Endothelial cell of umbilical vein (primary cell): ENCODE results near the gene SLC35E4. TPM values are rescaled to one million over a fixed set of nuclear protein-coding genes. Genes with fewer than 3 reads are reported as not detected.

ENCODE experiments used
- BruUV-seq: library from RNA; stranded (reverse); fragments of 400-500 nt; replicated peaks from 2 replicates; lab custom pipeline; 2021; lab: Mats Ljungman, UMichigan
- CTCF ChIA-PET: fragments of 300-600, 350-600 bp; sonication (Branson Sonifier 250); formaldehyde crosslinking; loops from one replicate; lab custom pipeline; 2021; ENCODE audit warnings: antibody characterized with exemption, inconsistent platforms; lab: Charles Lee
- POLR2A ChIA-PET: fragments of 300-600, 350-600 bp; sonication (Branson Sonifier 250); formaldehyde crosslinking; loops from one replicate; lab custom pipeline; 2021; ENCODE audit warnings: antibody characterized with exemption, inconsistent platforms; lab: Charles Lee
- DNase-seq: peaks from one replicate; pipeline ENCODE4 v3.0.0-alpha.2; 2011; ENCODE audit warnings: low read depth, low spot score
- FAIRE-seq: peaks from 2 replicates; lab custom pipeline; 2011; peaks lifted over from hg19 to GRCh38; lab: Jason Lieb, UNC
- H2AFZ ChIP-seq: 2 replicates; pipeline ENCODE4 v1.6.0; 2012; ENCODE audit warnings: low read depth, low read length, control low read depth, inconsistent platforms
- H3K27ac ChIP-seq: 2 replicates; pipeline ENCODE4 v1.5.1; 2011; ENCODE audit warnings: low read depth, mild to moderate bottlenecking, control low read depth, low read length, moderate library complexity; ENCODE audit not compliant: insufficient read depth
- H3K27me3 ChIP-seq, 2 experiments: 2 replicates each; pipeline versions ENCODE4 v1.6.0 to v1.6.1; 2011; ENCODE audit warnings: low read length in 2 of 2, mixed read lengths in 1 of 2; ENCODE audit not compliant: control insufficient read depth in 2 of 2, insufficient read depth in 2 of 2
- H3K36me3 ChIP-seq, 2 experiments: 2 replicates in 1 of 2; 3 replicates in 1 of 2; pipeline ENCODE4 v1.5.1; 2011; ENCODE audit warnings: low read length in 2 of 2, mild to moderate bottlenecking in 1 of 2, moderate library complexity in 1 of 2; ENCODE audit not compliant: control insufficient read depth in 2 of 2, insufficient read depth in 2 of 2; ENCODE audit errors: extremely low read depth in 1 of 2
- H3K4me1 ChIP-seq: 3 replicates; pipeline ENCODE4 v1.5.1; 2011; ENCODE audit warnings: mild to moderate bottlenecking, low read length; ENCODE audit not compliant: control insufficient read depth, insufficient read depth; ENCODE audit errors: extremely low read depth
- H3K4me2 ChIP-seq: 2 replicates; pipeline ENCODE4 v1.6.1; 2011; ENCODE audit warnings: low read length, control low read depth, mixed read lengths; ENCODE audit not compliant: insufficient read depth
- H3K4me3 ChIP-seq, 3 experiments: fragments of 200-600 bp in 1 of 3; sonication (generic), shearing (Covaris generic) in 1 of 3; replicated peaks in 1 of 3; 2 replicates each; pipeline ENCODE4 v1.5.1; 2011 to 2016; ENCODE audit warnings: control low read depth in 3 of 3, low read length in 3 of 3, mild to moderate bottlenecking in 2 of 3, inconsistent platforms in 1 of 3, low read depth in 1 of 3, moderate library complexity in 1 of 3; ENCODE audit not compliant: insufficient read depth in 1 of 3
- H3K79me2 ChIP-seq: 2 replicates; pipeline ENCODE4 v1.6.0; 2012; ENCODE audit warnings: low read length, inconsistent platforms; ENCODE audit not compliant: control insufficient read depth, insufficient read depth
- H3K9ac ChIP-seq: replicated peaks from 2 replicates; pipeline ENCODE3; 2011; ENCODE audit warnings: low read length, control low read depth; ENCODE audit not compliant: insufficient read depth; ENCODE audit errors: extremely low read depth
- H3K9me1 ChIP-seq: replicated peaks from 3 replicates; pipeline ENCODE4 v1.6.0; 2011; ENCODE audit warnings: mild to moderate bottlenecking, low read length; ENCODE audit not compliant: control insufficient read depth, insufficient read depth; ENCODE audit errors: extremely low read depth
- H3K9me3 ChIP-seq: replicated peaks from 2 replicates; pipeline ENCODE4 v1.5.1; 2012; ENCODE audit warnings: low read length, inconsistent platforms; ENCODE audit not compliant: control insufficient read depth, insufficient read depth
- H4K20me1 ChIP-seq: replicated peaks from 2 replicates; pipeline ENCODE3; 2011; ENCODE audit warnings: mild to moderate bottlenecking, low read length; ENCODE audit not compliant: control insufficient read depth, insufficient read depth; ENCODE audit errors: extremely low read depth
- CTCF ChIP-seq, 2 donors: IDR thresholded peaks; 1 replicate in 1 of 2; 2 replicates in 1 of 2; pipeline ENCODE4 v1.5.1; 2011; ENCODE audit warnings: low read length in 2 of 2, mild to moderate bottlenecking in 2 of 2, moderate library complexity in 2 of 2, control low read depth in 1 of 2, inconsistent platforms in 1 of 2, low read depth in 1 of 2; ENCODE audit not compliant: insufficient read depth in 1 of 2; ENCODE audit errors: extremely low read depth in 1 of 2
- EZH2 ChIP-seq: IDR thresholded peaks from 2 replicates; pipeline ENCODE4 v1.6.1; 2012; ENCODE audit warnings: borderline replicate concordance, low read depth, mild to moderate bottlenecking, moderate library complexity, low read length, inconsistent platforms; ENCODE audit not compliant: severe bottlenecking
- FOS ChIP-seq: IDR thresholded peaks from 2 replicates; pipeline ENCODE4 v1.6.1; 2011; ENCODE audit warnings: mild to moderate bottlenecking, low read length, moderate library complexity, borderline replicate concordance; ENCODE audit not compliant: insufficient read depth
- GATA2 ChIP-seq: IDR thresholded peaks from 2 replicates; pipeline ENCODE4 v1.7.0; 2011; ENCODE audit warnings: low read depth, mild to moderate bottlenecking, moderate library complexity, mixed read lengths, low read length; ENCODE audit not compliant: insufficient read length, insufficient read depth
- JUN ChIP-seq: IDR thresholded peaks from 2 replicates; pipeline ENCODE4 v1.6.1; 2011; ENCODE audit warnings: borderline replicate concordance, low read depth; ENCODE audit not compliant: insufficient read length, insufficient read depth
- MYC ChIP-seq: IDR thresholded peaks from one replicate; pipeline ENCODE4 v1.6.1; 2011; ENCODE audit warnings: mild to moderate bottlenecking, low read depth, low read length
- POLR2A ChIP-seq: IDR thresholded peaks from 2 replicates; pipeline ENCODE4 v1.6.1; 2012; ENCODE audit warnings: low read depth, mild to moderate bottlenecking, control low read depth, low read length
- POLR2AphosphoS5 ChIP-seq: IDR thresholded peaks from 2 replicates; pipeline ENCODE4 v1.6.1; 2012; ENCODE audit warnings: low read depth, mild to moderate bottlenecking, control low read depth, low read length, moderate library complexity; ENCODE audit not compliant: insufficient read depth
- dilution Hi-C: fragments of 300-500 bp; cut with MboI; formaldehyde crosslinking; loops from one replicate; pipeline ENCODE4 v1.15.0; 2019; ENCODE audit warnings: low sequenced_read_pairs; ENCODE audit not compliant: extremely low pct_ligation_motif_present
- intact Hi-C: fragments of 100-400 bp; cut with micrococcal nuclease; formaldehyde crosslinking; loops from one replicate; pipeline ENCODE4 v1.10.0; 2022
- polyA plus RNA-seq, 4 experiments: library from polyadenylated mRNA; depleted of rRNA in 3 of 4; stranded (reverse) in 3 of 4; unstranded in 1 of 4; fragments of >200 nt; gene quantifications; 2 replicates each; pipeline versions ENCODE4 v1.2.1 to v1.2.3, GENCODE V29; 2011 to 2012; ENCODE audit warnings: missing spikeins in 1 of 4
- total RNA-seq: library from RNA; stranded (reverse); gene quantifications from 2 replicates; pipeline ENCODE4 v1.2.3, GENCODE V29; 2021
- TF ChIP-seq, protein P1 (sequence below): IDR thresholded peaks from 2 replicates; pipeline ENCODE4 v1.6.1; 2011; ENCODE audit not compliant: insufficient read depth, insufficient read length

Gene SLC35E4
- total and polyA plus RNA-seq, 2 donors (not counting 3 experiments of a cell fraction or from before 2014, with no cell fraction given): 10.7 to 15.3 TPM

GRCh38 chr22:30685178-30685577 is 49.6 kb downstream of the SLC35E4 start:
- FAIRE-seq: no peak
- no peak overlapping the region for H3K9ac ChIP-seq
- intact Hi-C loops: no loop called here
- ChIA-PET POLR2A (no interaction called here), CTCF (interaction anchor here (1.7 kb wide), 2 partner anchors 30 to 70 kb away, joined by 3 to 5 read pairs; no protein-coding TSS in a partner anchor)
- H3K27ac ChIP-seq: no peak overlapping the region
- DNase-seq: no peak
- H4K20me1 ChIP-seq: no peaks in the 10 kb centered on the region
- dilution Hi-C loops: no loop called here
- no peaks in the 10 kb centered on the region for H3K36me3 ChIP-seq
- H3K4me2 ChIP-seq: no peak overlapping the region
- no TSS peak for BruUV-seq
- no peaks in the 10 kb centered on the region for H3K27me3 ChIP-seq
- H3K4me3 ChIP-seq: no peak overlapping the region
- H3K79me2 ChIP-seq: no peaks in the 10 kb centered on the region
- no peak overlapping the region for H2AFZ ChIP-seq
- H3K4me1 ChIP-seq: no peaks in the 10 kb centered on the region
- no peaks in the 10 kb centered on the region for H3K9me1 ChIP-seq
- no peaks in the 10 kb centered on the region for H3K9me3 ChIP-seq
- TF ChIP-seq CTCF (IDR thresholded peaks at IDR 0.05; ENCODE audit: extremely low read depth in 1 of 2, insufficient read depth in 1 of 2, low read depth in 1 of 2, low read length in 2 of 2) (no peak), EZH2 (no peak), POLR2AphosphoS5 (no peak), GATA2 (no peak), MYC (no peak), POLR2A (no peak), JUN (no peak), FOS (no peak)
- TF ChIP-seq, protein P1, sequence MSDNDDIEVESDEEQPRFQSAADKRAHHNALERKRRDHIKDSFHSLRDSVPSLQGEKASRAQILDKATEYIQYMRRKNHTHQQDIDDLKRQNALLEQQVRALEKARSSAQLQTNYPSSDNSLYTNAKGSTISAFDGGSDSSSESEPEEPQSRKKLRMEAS: no peak
